ENCODE results near the gene SEPHS1. TPM values are rescaled to one million over a fixed set of nuclear protein-coding genes. Genes with fewer than 3 reads are reported as not detected.

The SEPHS1 gene
- total and polyA plus RNA-seq, 2 of the 8 experiments (the other 6 are each of a cell fraction or from before 2014, with no cell fraction given) = 270 to 683 TPM

DNA sequence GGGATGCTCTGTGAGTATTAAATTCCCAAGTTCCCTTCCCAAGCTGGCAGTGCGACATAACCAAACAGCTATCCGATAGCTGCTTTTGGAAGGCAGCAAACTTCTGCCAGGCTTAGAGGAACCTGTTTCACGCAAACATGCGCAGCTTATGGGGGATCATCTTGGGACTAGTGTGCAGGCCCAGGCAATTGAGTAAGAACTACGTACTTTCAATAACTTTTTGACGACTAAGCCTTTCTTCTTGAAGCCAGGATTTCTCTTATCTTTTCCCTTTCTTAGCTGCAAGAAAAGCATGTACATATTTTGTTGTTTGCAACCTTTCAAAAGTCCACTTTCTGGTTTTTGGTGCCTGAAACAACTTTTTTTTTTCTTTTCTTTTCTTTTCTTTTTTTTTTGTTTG, 28.7 kb upstream of the SEPHS1 start:
- Histone ChIP-seq H3K9ac (replicated peaks in 1 of 4; ENCODE audit: extremely low read depth in 1 of 4, low read depth in 3 of 4, low read length in 3 of 4) (no peak overlapping the region), H3K36me3 (ENCODE audit: control insufficient read depth in 2 of 4, insufficient read depth in 4 of 4, low read length in 3 of 4) (no peaks in the 10 kb centered on the region), H2BK20ac (ENCODE audit: low read length) (no peak overlapping the region), H3K79me2 (ENCODE audit: control insufficient read depth in 1 of 2, insufficient read depth in 2 of 2, low read length in 2 of 2) (no peaks in the 10 kb centered on the region), H3K79me1 (ENCODE audit: low read depth, low read length) (no peaks in the 10 kb centered on the region), H3K27me3 (replicated peaks in 1 of 4; ENCODE audit: control insufficient read depth in 3 of 4, extremely low read depth in 1 of 4, insufficient read depth in 3 of 4, low read length in 3 of 4) (no peaks in the 10 kb centered on the region), H4K8ac (ENCODE audit: extremely low read depth, insufficient read depth, low read length) (no peak overlapping the region), H4K5ac (ENCODE audit: insufficient read length, low read depth, low read length) (no peak overlapping the region), H4K91ac (replicated peaks; ENCODE audit: insufficient read length, low read length) (no peak overlapping the region), H3K14ac (ENCODE audit: insufficient read length) (no peak overlapping the region), H2BK15ac (ENCODE audit: low read length) (no peak overlapping the region), H4K20me1 (replicated peaks in 1 of 2; ENCODE audit: control insufficient read depth in 1 of 2, insufficient read depth in 2 of 2, low read length in 2 of 2) (no peaks in the 10 kb centered on the region), H2BK5ac (ENCODE audit: low read depth, low read length) (no peak overlapping the region), H3K4ac (replicated peaks; ENCODE audit: insufficient read length, low read depth, low read length) (no peak overlapping the region), H3K4me2 (ENCODE audit: insufficient read depth in 1 of 2, low read depth in 2 of 2, low read length in 2 of 2) (no peak overlapping the region), H3K27ac (ENCODE audit: low read depth, low read length) (no peak overlapping the region), H3K23me2 (ENCODE audit: low read depth, low read length) (no peaks in the 10 kb centered on the region), H2AK5ac (ENCODE audit: low read depth, low read length) (no peak overlapping the region), H3K23ac (ENCODE audit: insufficient read length) (no peak overlapping the region), H2BK12ac (ENCODE audit: low read depth, low read length) (no peak overlapping the region), H3K56ac (replicated peaks; ENCODE audit: insufficient read length, low read depth, low read length) (no peak overlapping the region), H3K9me3 (ENCODE audit: insufficient read depth in 2 of 2, low read depth in 1 of 2, low read length in 1 of 2) (no peaks in the 10 kb centered on the region), H2AFZ (ENCODE audit: low read length) (0 out of 2 replicates have a peak overlapping the region, but pooled peaks have one; percentile 2), H3K18ac (ENCODE audit: extremely low read depth, low read length) (no peak overlapping the region), H3K4me3 (ENCODE audit: extremely low read depth in 1 of 4, insufficient read depth in 2 of 4, low read depth in 3 of 4, low read length in 4 of 4) (no peak overlapping the region), H2BK120ac (replicated peaks; ENCODE audit: low read depth, low read length) (no peak overlapping the region), H3K4me1 (replicated peaks in 1 of 4; ENCODE audit: control insufficient read depth in 3 of 4, insufficient read depth in 4 of 4, low read length in 3 of 4) (no peaks in the 10 kb centered on the region)
- TF ChIP-seq PHF8 (conservative IDR thresholded peaks at IDR 0.05; ENCODE audit: low read depth, low read length) (no peak), BACH1 (IDR thresholded peaks at IDR 0.05; ENCODE audit: low read length) (no peak), KDM5A (IDR thresholded peaks at IDR 0.05; ENCODE audit: low read length) (no peak)
- TF ChIP-seq, protein P1, sequence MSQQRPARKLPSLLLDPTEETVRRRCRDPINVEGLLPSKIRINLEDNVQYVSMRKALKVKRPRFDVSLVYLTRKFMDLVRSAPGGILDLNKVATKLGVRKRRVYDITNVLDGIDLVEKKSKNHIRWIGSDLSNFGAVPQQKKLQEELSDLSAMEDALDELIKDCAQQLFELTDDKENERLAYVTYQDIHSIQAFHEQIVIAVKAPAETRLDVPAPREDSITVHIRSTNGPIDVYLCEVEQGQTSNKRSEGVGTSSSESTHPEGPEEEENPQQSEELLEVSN (IDR thresholded peaks at IDR 0.05) = no peak
- no peak for FAIRE-seq
- WGBS, 2 experiments (ENCODE audit: extremely low coverage in 1 of 2, insufficient coverage in 1 of 2, insufficient read length in 1 of 2, insufficient replicate concordance in 2 of 2, low coverage in 1 of 2, low lambda C conversion rate in 2 of 2, missing lambda C conversion rate in 1 of 2) = 79% methylated on average over 6 of the region's 6 CpGs; no CpG with 5 or more reads in 1 of the 2 experiments
- POLR2A ChIA-PET (ENCODE audit: partially characterized antibody) = interaction anchor here (0.9 to 5.6 kb wide), 3 partner anchors 12 to 26 kb away, joined by 3 to 23 read pairs (median 5); no protein-coding TSS in a partner anchor
- no peak for DNase-seq (ENCODE audit: low read depth in 1 of 2, low spot score in 2 of 2)
- CTCF ChIA-PET (ENCODE audit: partially characterized antibody) = interaction anchor here (0.6 to 8.6 kb wide), 15 partner anchors 8 to 161 kb away, joined by 3 to 147 read pairs (median 4); no protein-coding TSS in a partner anchor

Measured in H1 (cell line).